Mucosa of descending colon (tissue), 3 donors: ENCODE data around the gene CDCP2. TPM values are rescaled to one million over a fixed set of nuclear protein-coding genes. Genes with fewer than 3 reads are reported as not detected.

Experiments used
- ATAC-seq: fragments of 200-7000 bp; cut with Tn5 transposase; one replicate; pipeline ENCODE4 v1.9.1; 2020; ENCODE audit warnings: mild to moderate bottlenecking, moderate library complexity
- DNase-seq, 3 donors: peaks; one replicate each; pipeline ENCODE4 v3.0.0-alpha.2; 2020
- H3K36me3 ChIP-seq: fragments of 200-600 bp; one replicate; pipeline ENCODE4 v1.8.0; 2021; ENCODE audit warnings: low read depth, mild to moderate bottlenecking
- H3K4me1 ChIP-seq: fragments of 200-600 bp; one replicate; pipeline ENCODE4 v1.8.0; 2021; ENCODE audit warnings: low read depth, mild to moderate bottlenecking
- H3K4me3 ChIP-seq: fragments of 200-600 bp; one replicate; pipeline ENCODE4 v1.8.0; 2021; ENCODE audit warnings: mild to moderate bottlenecking
- H3K9me3 ChIP-seq: fragments of 200-600 bp; one replicate; pipeline ENCODE4 v1.8.0; 2021; ENCODE audit warnings: mild to moderate bottlenecking
- CTCF ChIP-seq: fragments of 200-600 bp; IDR thresholded peaks from one replicate; pipeline ENCODE4 v1.8.0; 2022; ENCODE audit warnings: antibody characterized with exemption, mild to moderate bottlenecking
- intact Hi-C, 2 donors: fragments of 100-400 bp; cut with DNase I in 1 of 2; cut with micrococcal nuclease in 1 of 2; formaldehyde crosslinking; loops; one replicate each; pipeline versions ENCODE4 v1.11.0 to v1.11.1; 2022; cut with DNase I, micrococcal nuclease
- total RNA-seq, 3 donors: library from RNA; stranded (reverse); fragmentation: NEBNext Ultra II Directional in 2 of 3; extraction: Animal tissue kit (Norgen Biotek cat#: 25700) in 2 of 3; gene quantifications; one replicate each; pipeline versions ENCODE4 v1.2.1 to v1.2.4, GENCODE V29; 2021 to 2023
- donor health status: DM: no; HTN: no; CAD: no; lungs with moderate emphysema.
- donor health status: DM: no; HTN: no; CAD: no.
- donor health status: DM: no; HTN: yes; CAD: no.

CDCP2 gene
- total RNA-seq, 3 donors from 2014 or later: 0.09 to 0.26 TPM; not detected in 1

- H3K9me3 ChIP-seq: no peaks in the 10 kb centered on the region
- TF ChIP-seq CTCF: no peak
- H3K4me1 ChIP-seq: peaks cover 20% of the 10 kb centered on the region
- DNase-seq (no peak), ATAC-seq (no peak)
- intact Hi-C loops: loop anchor here in 1 of 2 donors (10.0 kb wide), 1 partner anchor 282 kb away; the partner anchor contains the start of gene SSBP3
- no peak overlapping the region for H3K4me3 ChIP-seq
- no peaks in the 10 kb centered on the region for H3K36me3 ChIP-seq
Observed at GRCh38 chr1:54122992-54123391, 29.8 kb downstream of the CDCP2 start.

- H3K36me3 ChIP-seq: no peaks in the 10 kb centered on the region
- no peak overlapping the region for H3K4me3 ChIP-seq
- intact Hi-C loops: loop anchor here in 1 of 2 donors (10.0 kb wide), 1 partner anchor 283 kb away; the partner anchor contains the start of gene SSBP3
- H3K9me3 ChIP-seq: no peaks in the 10 kb centered on the region
- peaks cover 20% of the 10 kb centered on the region for H3K4me1 ChIP-seq
- TF ChIP-seq CTCF: no peak
- peak; percentile 47 to 68 (median 61) for DNase-seq
- peak; percentile 32 for ATAC-seq
Observed at GRCh38 chr1:54122135-54122751, 30.6 kb downstream of the CDCP2 start.

GRCh38 chr1:54121482-54122134 lies 31.2 kb downstream of the CDCP2 start:
- peak; percentile 87 for ATAC-seq
- Histone ChIP-seq H3K9me3 (no peaks in the 10 kb centered on the region), H3K4me1 (peaks cover 20% of the 10 kb centered on the region), H3K36me3 (no peaks in the 10 kb centered on the region), H3K4me3 (no peak overlapping the region)
- peak; percentile 66 for TF ChIP-seq CTCF
- intact Hi-C loops: loop anchor here in 1 of 2 donors (10.0 kb wide), 1 partner anchor 283 kb away; the partner anchor contains the start of gene SSBP3
- DNase-seq: peak; percentile 85 to 90 (median 85)

GRCh38 chr1:54120698-54121481 lies 31.9 kb downstream of the CDCP2 start:
- ATAC-seq (peak; percentile 50), DNase-seq (peak in 2 of 3 donors; percentile 42 to 54)
- Histone ChIP-seq H3K4me3 (no peak overlapping the region), H3K9me3 (no peaks in the 10 kb centered on the region), H3K4me1 (peaks cover 20% of the 10 kb centered on the region), H3K36me3 (no peaks in the 10 kb centered on the region)
- intact Hi-C loops: loop anchor here in 1 of 2 donors (10.0 kb wide), 1 partner anchor 284 kb away; the partner anchor contains the start of gene SSBP3
- no peak for TF ChIP-seq CTCF

- Histone ChIP-seq H3K4me3 (no peak overlapping the region), H3K36me3 (no peaks in the 10 kb centered on the region), H3K4me1 (peaks cover 20% of the 10 kb centered on the region), H3K9me3 (no peaks in the 10 kb centered on the region)
- intact Hi-C loops: loop anchor here in 1 of 2 donors (10.0 kb wide), 1 partner anchor 285 kb away; the partner anchor contains the start of gene SSBP3
- ATAC-seq (no peak), DNase-seq (no peak)
- TF ChIP-seq CTCF: no peak
Observed at GRCh38 chr1:54120018-54120697, 32.6 kb downstream of the CDCP2 start.
